Panc1 (cell line): Measurements from ENCODE around the gene ECT2L. TPM values are rescaled to one million over a fixed set of nuclear protein-coding genes. Genes with fewer than 3 reads are reported as not detected.

Experiments
- ATAC-seq: fragments of 200-7000 bp; cut with Tn5 transposase; 2 replicates; pipeline ENCODE4 v1.9.1; 2020; ENCODE audit warnings: mild to moderate bottlenecking, moderate library complexity
- BruUV-seq: library from RNA; stranded (reverse); fragments of 400-500 nt; replicated peaks from 2 replicates; lab custom pipeline; 2021; lab: Mats Ljungman, UMichigan
- CTCF ChIA-PET: fragments of 300-600 bp; sonication (Branson Sonifier 250); formaldehyde crosslinking; loops from one replicate; lab custom pipeline; 2022; ENCODE audit warnings: antibody characterized with exemption; lab: Charles Lee
- POLR2A ChIA-PET: fragments of 300-600 bp; sonication (Branson Sonifier 250); formaldehyde crosslinking; loops from one replicate; lab custom pipeline; 2022; ENCODE audit warnings: antibody characterized with exemption; lab: Charles Lee
- DNase-seq: peaks from one replicate; pipeline ENCODE4 v3.0.0-alpha.2; 2010; ENCODE audit warnings: low read depth, low spot score
- H3K27ac ChIP-seq: 2 replicates; pipeline ENCODE4 v1.5.1; 2011; ENCODE audit warnings: mild to moderate bottlenecking, low read length, inconsistent platforms
- H3K27me3 ChIP-seq: fragments of 200-500 bp; sonication (Bioruptor generic); 2 replicates; pipeline ENCODE4 v1.6.0; 2014; ENCODE audit warnings: low read length, inconsistent platforms; ENCODE audit not compliant: control insufficient read depth, insufficient read depth
- H3K36me3 ChIP-seq: fragments of 200-500 bp; sonication (Bioruptor generic); 2 replicates; pipeline ENCODE4 v1.5.1; 2014; ENCODE audit warnings: inconsistent platforms, mild to moderate bottlenecking, low read length, moderate library complexity; ENCODE audit not compliant: control insufficient read depth, insufficient read depth
- H3K4me1 ChIP-seq: 2 replicates; pipeline ENCODE4 v1.5.1; 2011; ENCODE audit warnings: inconsistent platforms, mild to moderate bottlenecking, low read length, moderate library complexity; ENCODE audit not compliant: control insufficient read depth, insufficient read depth
- H3K4me3 ChIP-seq, 2 experiments: 2 replicates each; pipeline ENCODE4 v1.5.1; 2011 to 2012; ENCODE audit warnings: low read depth in 2 of 2, low read length in 2 of 2, mild to moderate bottlenecking in 2 of 2, inconsistent platforms in 1 of 2, moderate library complexity in 1 of 2
- H3K9me3 ChIP-seq: fragments of 200-500 bp; sonication (Bioruptor generic); 2 replicates; pipeline ENCODE4 v1.5.1; 2014; ENCODE audit warnings: low read depth, mild to moderate bottlenecking, inconsistent platforms, low read length, moderate library complexity; ENCODE audit not compliant: control insufficient read depth, insufficient read depth
- POLR2AphosphoS5 ChIP-seq: IDR thresholded peaks from 2 replicates; pipeline ENCODE4 v1.6.1; 2012; ENCODE audit warnings: mild to moderate bottlenecking, low read depth, low read length, moderate library complexity
- SIN3A ChIP-seq: IDR thresholded peaks from 2 replicates; pipeline ENCODE4 v1.6.1; 2012; ENCODE audit warnings: low read depth, mild to moderate bottlenecking, low read length, moderate library complexity, borderline replicate concordance; ENCODE audit not compliant: insufficient read depth
- TCF7L2 ChIP-seq: IDR thresholded peaks from 2 replicates; pipeline ENCODE4 v1.6.1; 2011; ENCODE audit warnings: mild to moderate bottlenecking, low read depth, low read length, inconsistent platforms
- in situ Hi-C: cut with HindIII; loops from 2 replicates; pipeline ENCODE4 v1.10.0; 2016; ENCODE audit warnings: low sequenced_read_pairs, low pct_unique_long_range_greater_than_20kb
- intact Hi-C: fragments of 100-400 bp; cut with micrococcal nuclease; formaldehyde crosslinking; loops from one replicate; pipeline ENCODE4 v1.10.0; 2022; ENCODE audit not compliant: unreplicated experiment
- total RNA-seq: library from RNA; stranded (reverse); gene quantifications from one replicate; pipeline ENCODE4 v1.2.1, GENCODE V29; 2021; ENCODE audit not compliant: unreplicated experiment
- TF ChIP-seq, protein P1 (sequence below): fragments of 450-650 bp; IDR thresholded peaks from 2 replicates; pipeline ENCODE4 v1.5.1; 2017; ENCODE audit warnings: mild to moderate bottlenecking
- TF ChIP-seq, protein P2 (sequence below), 2 experiments: IDR thresholded peaks; 2 replicates each; pipeline ENCODE4 v1.6.1; 2011 to 2012; ENCODE audit warnings: low read depth in 2 of 2, control low read depth in 1 of 2, low read length in 1 of 2, mild to moderate bottlenecking in 1 of 2, moderate library complexity in 1 of 2; ENCODE audit not compliant: insufficient read depth in 1 of 2

The ECT2L gene
- total RNA-seq, 1 experiment from 2014 or later = not detected

DNA sequence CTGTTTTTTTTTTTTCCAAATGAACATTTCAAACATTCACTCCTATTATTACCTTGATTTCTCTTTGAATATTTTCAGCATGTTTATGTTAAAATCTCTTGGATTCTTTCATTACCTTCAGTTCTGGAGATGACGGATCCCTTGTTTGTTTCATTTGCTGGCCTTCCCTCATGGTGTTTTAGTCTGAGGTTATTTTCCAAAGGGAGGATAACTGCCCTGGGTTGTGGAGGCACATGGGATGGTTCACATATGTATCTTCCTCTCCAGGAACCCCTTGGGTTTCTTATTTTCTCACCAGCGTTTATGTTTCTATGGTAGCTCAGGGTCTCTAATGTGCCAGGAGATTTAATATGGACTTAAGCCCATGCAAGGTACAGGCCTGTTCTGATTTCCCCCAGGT, 36.3 kb downstream of the ECT2L start:
- BruUV-seq = no TSS peak
- intact Hi-C loops (no loop called here), in situ Hi-C loops (no loop called here)
- no peak overlapping the region for H3K27ac ChIP-seq
- H3K36me3 ChIP-seq = no peaks in the 10 kb centered on the region
- ChIA-PET CTCF (no interaction called here), POLR2A (no interaction called here)
- TF ChIP-seq, protein P1, sequence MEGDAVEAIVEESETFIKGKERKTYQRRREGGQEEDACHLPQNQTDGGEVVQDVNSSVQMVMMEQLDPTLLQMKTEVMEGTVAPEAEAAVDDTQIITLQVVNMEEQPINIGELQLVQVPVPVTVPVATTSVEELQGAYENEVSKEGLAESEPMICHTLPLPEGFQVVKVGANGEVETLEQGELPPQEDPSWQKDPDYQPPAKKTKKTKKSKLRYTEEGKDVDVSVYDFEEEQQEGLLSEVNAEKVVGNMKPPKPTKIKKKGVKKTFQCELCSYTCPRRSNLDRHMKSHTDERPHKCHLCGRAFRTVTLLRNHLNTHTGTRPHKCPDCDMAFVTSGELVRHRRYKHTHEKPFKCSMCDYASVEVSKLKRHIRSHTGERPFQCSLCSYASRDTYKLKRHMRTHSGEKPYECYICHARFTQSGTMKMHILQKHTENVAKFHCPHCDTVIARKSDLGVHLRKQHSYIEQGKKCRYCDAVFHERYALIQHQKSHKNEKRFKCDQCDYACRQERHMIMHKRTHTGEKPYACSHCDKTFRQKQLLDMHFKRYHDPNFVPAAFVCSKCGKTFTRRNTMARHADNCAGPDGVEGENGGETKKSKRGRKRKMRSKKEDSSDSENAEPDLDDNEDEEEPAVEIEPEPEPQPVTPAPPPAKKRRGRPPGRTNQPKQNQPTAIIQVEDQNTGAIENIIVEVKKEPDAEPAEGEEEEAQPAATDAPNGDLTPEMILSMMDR = 0 out of 2 replicates have a peak, but pooled peaks have one; percentile 4
- TF ChIP-seq SIN3A = no peak
- ATAC-seq (no peak), DNase-seq (no peak)
- no peaks in the 10 kb centered on the region for H3K9me3 ChIP-seq
- H3K4me3 ChIP-seq = no peak overlapping the region
- no peaks in the 10 kb centered on the region for H3K4me1 ChIP-seq
- no peaks in the 10 kb centered on the region for H3K27me3 ChIP-seq

GRCh38 chr6:138833816-138834539, 38.1 kb downstream of the ECT2L start:
- no peaks in the 10 kb centered on the region for H3K27me3 ChIP-seq
- CTCF ChIA-PET = no interaction called here
- no peak overlapping the region for H3K27ac ChIP-seq
- ATAC-seq (no peak), DNase-seq (no peak)
- H3K4me3 ChIP-seq = no peak overlapping the region
- TF ChIP-seq TCF7L2 = no peak
- TF ChIP-seq, protein P1 = no peak
- TF ChIP-seq, protein P2, sequence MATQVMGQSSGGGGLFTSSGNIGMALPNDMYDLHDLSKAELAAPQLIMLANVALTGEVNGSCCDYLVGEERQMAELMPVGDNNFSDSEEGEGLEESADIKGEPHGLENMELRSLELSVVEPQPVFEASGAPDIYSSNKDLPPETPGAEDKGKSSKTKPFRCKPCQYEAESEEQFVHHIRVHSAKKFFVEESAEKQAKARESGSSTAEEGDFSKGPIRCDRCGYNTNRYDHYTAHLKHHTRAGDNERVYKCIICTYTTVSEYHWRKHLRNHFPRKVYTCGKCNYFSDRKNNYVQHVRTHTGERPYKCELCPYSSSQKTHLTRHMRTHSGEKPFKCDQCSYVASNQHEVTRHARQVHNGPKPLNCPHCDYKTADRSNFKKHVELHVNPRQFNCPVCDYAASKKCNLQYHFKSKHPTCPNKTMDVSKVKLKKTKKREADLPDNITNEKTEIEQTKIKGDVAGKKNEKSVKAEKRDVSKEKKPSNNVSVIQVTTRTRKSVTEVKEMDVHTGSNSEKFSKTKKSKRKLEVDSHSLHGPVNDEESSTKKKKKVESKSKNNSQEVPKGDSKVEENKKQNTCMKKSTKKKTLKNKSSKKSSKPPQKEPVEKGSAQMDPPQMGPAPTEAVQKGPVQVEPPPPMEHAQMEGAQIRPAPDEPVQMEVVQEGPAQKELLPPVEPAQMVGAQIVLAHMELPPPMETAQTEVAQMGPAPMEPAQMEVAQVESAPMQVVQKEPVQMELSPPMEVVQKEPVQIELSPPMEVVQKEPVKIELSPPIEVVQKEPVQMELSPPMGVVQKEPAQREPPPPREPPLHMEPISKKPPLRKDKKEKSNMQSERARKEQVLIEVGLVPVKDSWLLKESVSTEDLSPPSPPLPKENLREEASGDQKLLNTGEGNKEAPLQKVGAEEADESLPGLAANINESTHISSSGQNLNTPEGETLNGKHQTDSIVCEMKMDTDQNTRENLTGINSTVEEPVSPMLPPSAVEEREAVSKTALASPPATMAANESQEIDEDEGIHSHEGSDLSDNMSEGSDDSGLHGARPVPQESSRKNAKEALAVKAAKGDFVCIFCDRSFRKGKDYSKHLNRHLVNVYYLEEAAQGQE (IDR thresholded peaks at IDR 0.05; ENCODE audit: insufficient read depth in 1 of 2, low read depth in 2 of 2, low read length in 1 of 2) = no peak
- TF ChIP-seq POLR2AphosphoS5 = no peak
- TF ChIP-seq SIN3A = no peak
- H3K9me3 ChIP-seq = no peaks in the 10 kb centered on the region
- no peaks in the 10 kb centered on the region for H3K36me3 ChIP-seq
- H3K4me1 ChIP-seq = no peaks in the 10 kb centered on the region
- intact Hi-C loops (no loop called here), in situ Hi-C loops (no loop called here)
- no TSS peak for BruUV-seq
- POLR2A ChIA-PET = interaction anchor here (0.7 kb wide), 1 partner anchor 101 kb away, joined by 9 read pairs; no protein-coding TSS in a partner anchor
